GM21723 (cell line): ENCODE measurements around the gene ARMH4.
A peak's percentile ranks its signal among the peaks of the same experiment; 100 is the strongest.

Experiments
- ATAC-seq: cut with Tn5 transposase; IDR thresholded peaks from one replicate; pipeline ENCODE4 v1.9.1; 2021; ENCODE audit warnings: mild to moderate bottlenecking, moderate library complexity; ENCODE audit not compliant: unreplicated experiment

The ARMH4 gene

DNA sequence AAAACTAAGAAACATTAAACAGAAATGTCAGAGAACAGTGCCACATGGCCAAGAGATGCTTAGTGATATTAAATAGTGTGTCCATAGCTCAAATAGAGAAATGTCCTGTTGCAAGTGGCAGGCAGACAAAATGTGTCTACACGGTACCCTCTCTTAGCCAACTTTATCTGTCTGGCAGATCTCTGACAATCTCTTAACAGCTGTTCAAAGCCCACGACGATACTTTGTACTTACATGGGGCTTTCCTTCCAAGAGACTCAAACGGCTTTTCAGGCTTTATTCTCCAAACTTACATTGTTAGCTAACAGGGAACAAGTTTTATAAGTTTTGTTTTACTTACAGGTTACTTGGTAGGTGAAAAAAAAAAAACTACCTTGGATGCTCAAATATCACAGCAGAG lies 45.6 kb downstream of the ARMH4 start:
- ATAC-seq = no peak

DNA sequence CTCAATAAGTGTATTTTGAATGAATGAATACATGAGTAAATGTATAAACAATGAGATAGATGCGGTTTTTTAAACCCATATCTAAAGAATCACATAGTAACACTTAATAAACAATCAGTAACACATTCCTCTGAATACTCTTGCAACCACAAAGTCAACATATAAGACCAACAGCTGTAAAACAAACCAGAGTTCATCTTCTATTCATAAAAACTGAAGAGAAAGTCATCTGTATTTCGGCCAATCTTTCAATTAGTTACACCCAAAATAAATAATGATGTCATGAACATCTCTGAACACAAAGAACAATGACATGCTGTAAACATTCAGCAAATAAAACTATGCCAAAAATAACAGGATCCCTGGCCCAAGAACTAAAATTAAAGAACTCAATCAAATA lies 47.2 kb downstream of the ARMH4 start:
- no peak for ATAC-seq

DNA sequence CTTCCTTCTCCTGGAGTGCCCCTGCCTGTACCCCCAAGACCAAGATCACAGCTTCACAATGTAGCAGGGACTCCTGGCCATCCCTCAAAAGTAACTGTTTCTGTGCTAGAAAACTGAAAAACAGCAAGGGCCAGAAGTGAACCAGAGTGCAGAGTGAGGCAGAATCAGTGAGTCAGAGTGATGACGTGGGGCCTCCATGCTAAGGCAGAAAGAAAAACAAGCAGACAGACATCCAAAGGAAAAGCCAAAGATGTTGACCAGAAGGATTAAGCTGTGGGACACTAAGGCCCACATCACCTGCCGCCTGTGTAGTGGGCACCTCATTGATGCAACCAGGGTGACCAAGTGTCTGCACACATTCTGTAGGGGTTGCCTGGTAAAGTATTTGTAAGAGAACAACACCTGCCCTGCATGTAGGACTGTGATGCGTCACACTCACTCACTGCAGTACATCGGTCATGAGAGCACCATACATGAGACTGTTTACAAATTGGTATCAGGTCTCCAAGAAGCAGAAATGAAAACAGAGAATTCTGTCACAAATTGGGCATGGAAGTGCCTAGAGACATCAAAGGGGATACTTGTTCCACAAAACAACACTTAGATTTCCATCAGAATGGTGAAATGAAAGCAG lies 51.2 kb downstream of the ARMH4 start:
- ATAC-seq = no peak

DNA sequence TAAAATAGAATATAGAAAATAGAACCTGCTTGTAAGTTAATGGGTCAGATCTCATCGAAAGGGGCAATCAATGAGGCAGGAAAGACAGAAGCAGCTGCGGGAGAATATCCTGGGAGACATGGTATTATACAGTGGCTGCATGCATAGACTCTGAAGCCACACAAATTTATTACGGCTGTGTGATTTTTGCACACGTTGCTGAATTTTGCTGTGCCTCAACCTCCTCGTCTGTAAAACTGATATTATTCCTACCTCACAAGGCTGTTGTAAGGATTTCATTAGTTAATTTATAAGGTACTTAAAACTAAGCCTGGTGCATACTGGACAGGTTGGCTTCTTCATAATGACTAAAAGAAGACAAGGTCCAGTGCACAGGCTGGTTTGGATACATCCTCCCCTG lies 52.3 kb downstream of the ARMH4 start:
- ATAC-seq = no peak

DNA sequence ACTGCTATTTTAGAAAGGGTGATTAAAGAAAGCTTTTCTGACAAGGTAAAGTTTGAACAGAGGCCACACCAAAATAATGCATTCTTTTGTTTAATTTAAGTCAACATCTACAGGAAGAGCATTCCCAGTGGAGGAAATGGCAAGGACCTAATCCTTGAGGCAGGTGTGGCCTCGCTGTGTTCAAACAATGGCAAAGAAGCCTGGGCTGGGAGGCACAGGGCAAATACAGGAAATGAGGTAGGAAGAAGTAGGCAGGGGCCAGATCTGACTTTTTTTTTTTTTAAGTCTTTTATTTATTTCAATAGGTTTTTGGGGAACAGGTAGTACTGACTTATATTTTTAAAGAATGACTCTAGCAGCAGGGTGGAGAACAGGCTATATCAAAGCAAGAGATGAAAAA lies 53.5 kb downstream of the ARMH4 start:
- no peak for ATAC-seq

DNA sequence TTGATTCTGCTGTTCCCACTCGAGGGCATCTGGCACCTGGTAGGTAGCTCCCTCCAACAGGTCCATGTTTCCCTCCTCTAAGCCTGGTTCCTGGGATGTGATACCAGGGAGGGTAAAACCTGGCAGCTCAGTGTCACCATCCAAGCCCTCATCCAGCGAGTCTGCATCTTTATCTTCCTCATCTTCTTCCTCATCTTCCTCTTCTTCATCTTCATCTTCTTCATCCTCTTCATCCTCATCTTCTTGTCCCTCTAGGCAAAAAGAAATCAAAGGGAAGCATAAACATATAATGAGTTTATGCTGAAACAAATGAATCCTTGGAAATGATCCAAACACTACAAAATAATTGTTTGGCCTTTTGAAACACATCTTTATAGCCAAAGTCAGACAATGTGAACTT lies 55.3 kb downstream of the ARMH4 start:
- ATAC-seq = no peak

DNA sequence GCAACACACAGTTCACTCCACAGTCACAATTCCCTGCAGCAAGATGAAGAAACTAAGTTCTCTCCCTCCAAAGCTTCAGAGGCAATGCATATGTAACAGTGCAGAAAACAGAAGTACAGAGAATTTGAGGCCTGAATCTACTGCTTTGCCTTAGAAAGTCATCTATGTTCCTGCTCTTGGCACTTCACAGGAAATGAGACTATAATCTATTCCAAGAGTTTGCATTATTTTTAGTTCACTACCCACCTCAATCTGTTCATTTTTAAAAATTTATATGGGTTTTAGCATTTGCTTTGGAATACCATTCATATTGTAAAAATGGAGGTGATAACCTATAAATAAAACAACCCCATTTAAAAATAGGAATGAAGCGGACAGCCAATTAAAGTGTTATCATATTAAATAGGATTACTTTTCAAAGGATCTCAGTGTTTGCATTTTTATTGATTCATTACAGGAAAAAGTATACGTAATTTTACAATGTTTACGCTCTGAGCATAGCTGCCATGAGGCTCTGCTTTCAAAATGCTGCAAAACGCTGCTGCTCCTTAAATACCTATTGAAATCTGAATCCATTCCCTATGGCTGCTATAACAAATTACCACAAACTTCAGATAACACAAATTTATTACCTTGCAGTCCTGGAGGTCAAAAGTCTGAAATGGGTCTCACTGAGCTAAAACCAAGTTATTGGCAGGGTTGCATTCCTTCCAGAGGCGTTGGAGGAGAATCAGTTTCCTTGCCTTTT lies 60.0 kb downstream of the ARMH4 start:
- ATAC-seq = no peak

DNA sequence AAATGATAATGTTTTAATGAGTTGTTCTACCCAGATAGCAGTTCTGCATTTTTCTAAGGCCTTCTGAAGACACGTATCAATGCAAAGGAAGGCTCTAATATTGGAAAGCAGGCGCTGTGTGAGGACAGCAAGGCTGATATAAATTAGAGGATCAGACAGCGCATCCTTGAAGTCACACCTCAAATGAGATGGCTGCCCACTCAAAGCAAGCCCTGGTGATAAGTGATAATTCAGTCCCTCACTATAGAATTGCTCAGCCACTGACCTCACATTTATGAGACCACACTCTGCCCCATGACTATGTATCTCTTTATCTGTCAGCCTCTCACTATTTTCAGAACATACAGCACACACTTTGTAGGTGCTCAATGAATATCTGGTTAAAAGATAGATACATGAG lies 62.4 kb downstream of the ARMH4 start:
- ATAC-seq = no peak

DNA sequence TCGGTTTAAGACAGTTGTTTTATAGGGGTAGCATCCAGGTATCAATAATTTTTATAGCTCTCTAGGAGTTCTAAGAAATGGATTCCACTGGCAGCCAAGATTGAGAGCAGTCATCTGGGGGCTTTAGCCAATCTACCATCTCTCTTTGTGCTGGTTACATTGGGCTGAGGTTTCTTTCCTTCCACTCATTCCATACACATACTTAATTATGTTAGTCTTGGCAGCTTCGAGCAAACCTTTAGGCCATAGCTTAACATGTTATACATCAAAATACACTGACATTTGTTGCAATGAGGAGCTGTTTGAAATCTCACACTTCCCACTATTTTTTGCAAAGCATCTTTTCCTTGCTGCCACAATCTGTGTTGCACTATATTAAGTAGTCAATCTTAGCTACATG lies 63.1 kb downstream of the ARMH4 start:
- no peak for ATAC-seq

DNA sequence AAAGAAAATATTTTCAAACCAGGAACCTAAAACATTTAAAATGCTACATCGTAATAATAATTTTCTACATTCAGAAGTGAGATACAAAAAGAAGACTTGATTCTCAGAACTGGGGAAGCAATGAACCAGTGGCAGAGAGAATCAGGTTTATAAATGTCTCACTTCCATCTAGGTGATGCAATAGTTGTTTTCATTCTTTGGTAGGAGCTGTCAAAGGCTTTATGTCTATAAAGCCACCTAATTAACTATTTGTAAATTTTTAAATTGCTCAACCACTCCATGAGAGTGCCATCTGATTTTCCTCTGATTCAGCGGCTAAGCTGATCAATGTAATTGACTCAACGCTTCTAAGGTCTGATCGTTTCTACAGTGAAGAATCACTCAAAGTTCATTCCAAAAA lies 66.1 kb downstream of the ARMH4 start:
- no peak for ATAC-seq

DNA sequence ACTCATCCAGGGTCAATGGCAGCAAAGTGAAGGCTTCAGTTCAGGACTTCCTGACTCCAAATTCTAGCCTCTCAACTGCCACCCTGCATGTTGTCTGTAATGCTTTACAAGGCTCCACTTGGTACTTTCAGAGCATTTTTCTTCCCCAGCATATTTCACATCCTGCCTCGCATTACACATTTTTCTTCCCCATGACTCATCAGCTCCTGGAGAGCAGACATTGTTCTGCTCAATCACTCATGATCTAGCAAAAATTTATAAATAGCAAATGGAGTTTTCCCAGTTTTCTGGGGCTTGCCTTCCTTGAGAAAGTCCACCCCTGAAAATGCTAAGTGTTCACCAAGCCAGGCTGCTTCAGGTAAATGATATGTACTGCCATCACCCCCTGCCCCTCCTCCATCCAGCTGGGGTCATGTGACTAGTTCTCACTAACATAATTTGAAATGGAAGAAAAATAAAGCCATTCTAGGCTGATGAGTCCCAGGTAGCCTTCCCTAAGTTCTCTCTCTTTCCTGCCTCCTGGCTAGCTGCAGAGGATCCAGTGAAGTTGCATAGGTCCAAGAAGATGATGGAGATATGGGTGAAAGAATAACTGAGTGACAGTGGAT lies 69.4 kb downstream of the ARMH4 start:
- no peak for ATAC-seq

DNA sequence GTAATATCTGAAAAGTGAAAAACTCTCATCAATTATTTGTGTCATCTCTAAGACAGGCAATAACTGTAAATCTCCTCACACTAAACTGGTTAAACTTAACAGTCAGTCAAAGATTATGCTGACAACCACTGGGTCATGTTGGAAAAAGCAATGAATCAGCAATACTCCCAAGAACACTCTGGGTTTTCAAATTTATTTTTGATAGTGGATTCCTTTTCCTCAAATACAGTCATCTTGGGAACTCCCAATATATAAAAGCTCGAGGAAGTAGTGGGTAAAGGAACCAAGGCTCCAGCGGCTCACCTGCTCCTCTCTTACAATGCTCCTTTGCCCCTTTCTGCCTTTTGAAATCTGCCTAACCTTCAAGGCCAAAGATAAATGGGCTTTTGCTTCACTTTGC lies 70.0 kb downstream of the ARMH4 start:
- no peak for ATAC-seq

DNA sequence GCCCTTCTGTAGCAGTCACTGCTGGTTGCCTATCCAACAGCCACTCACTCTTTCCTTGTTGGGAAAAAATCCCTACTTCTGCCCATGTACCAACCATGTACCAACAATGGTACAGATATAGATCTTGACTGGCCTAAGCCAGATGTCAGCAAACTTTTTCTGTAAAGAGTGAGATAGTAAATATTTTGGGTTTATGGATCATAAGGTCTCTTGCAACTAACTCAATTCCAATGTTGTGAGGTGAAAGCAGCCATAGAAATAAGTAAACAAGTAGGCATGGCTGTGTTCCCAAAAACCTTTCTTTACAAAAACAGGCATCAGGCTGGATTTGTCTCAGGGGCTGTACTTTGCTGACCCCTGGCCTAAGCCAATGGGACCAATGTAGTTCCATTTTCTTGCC lies 73.5 kb downstream of the ARMH4 start:
- no peak for ATAC-seq

DNA sequence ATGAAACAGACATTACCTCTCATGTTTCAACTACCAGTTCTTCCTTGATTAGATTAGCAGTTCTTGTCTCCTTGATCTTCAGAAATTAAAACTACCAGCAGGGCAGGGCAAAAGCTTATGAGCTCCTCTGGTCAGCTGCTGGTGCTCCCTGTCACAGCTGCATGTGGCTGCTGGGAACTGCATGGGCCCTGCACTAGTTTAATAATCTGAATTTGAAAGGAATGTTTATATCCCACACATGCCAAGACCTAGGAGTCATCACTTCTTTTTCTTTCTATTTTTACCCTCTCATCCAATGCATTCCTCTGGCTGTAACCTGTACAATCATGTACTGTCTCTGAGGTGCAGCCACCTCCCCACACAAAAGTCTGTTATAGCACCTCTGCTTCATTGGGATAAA lies 73.9 kb downstream of the ARMH4 start:
- ATAC-seq = no peak

DNA sequence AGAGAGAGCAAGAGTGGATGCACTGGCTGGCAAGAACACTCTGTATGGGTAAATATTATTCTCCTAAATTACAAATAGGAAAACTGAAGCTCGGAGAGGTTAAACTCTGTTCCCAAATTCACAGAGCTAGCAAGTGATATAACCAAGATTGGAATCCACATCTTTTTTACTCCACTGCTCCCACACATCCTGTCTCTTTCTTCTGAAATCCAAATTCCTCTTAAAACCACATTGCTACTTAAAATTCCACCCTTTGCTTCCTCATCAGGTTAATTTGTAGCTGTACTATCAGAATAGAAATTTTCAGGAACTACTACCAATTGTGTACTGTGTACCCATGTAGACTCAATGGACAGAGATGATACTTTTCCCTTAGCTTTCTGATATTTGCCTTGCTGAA lies 74.4 kb downstream of the ARMH4 start:
- ATAC-seq = no peak

DNA sequence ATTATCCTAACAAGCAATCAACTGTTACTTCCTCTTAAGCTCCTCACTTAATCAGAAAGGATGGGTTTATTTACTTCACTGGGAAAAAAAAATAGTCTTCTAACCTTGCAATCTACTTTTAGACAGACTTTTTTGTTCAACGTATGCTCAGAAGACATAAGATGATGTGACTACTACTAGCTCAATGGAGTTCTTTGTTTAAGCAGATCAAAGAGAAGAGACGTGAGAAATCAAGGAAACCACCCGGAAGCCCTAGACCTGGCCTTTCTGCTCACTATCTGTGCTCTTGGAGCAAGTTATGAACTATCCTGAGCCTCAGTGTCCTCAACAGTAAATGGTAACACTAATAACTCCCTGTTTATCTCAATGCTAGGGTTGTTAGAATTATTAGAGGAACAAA lies 78.5 kb downstream of the ARMH4 start:
- ATAC-seq = no peak

DNA sequence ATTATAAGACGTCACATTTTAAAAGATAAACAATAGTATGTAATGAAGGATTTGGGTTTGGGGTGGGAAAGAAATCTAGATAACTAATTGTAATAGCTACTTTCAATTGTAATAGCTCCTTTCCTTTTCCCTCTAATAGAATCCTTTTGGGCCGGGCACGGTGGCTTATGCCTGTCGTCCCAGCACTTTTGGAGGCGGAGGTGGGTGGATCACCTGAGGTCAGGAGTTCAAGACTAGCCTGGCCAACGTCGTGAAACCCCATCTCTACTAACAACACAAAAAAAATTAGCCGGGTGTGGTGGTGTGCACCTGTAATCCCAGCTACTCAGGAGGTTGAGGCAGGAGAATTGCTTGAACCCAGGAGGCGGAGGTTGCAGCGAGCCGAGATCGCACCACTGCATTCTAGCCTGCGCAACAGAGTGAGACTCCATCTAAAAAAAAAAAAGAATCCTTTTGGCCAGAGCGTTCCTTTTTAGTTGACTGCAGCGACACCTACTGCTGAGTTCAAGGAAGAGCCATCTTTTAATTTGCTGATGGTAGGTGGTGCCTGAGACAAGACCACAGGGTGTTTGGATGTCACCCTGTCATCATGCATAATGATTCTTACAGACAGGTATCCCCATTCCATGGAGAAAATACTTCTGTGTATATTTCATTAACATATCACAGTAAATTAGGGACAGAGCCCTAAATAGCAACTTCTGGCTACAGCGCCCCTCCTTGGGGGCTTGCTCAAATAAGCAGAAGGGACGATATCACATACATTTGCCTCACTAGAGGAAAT lies 79.5 kb downstream of the ARMH4 start:
- ATAC-seq = peak; percentile 84

DNA sequence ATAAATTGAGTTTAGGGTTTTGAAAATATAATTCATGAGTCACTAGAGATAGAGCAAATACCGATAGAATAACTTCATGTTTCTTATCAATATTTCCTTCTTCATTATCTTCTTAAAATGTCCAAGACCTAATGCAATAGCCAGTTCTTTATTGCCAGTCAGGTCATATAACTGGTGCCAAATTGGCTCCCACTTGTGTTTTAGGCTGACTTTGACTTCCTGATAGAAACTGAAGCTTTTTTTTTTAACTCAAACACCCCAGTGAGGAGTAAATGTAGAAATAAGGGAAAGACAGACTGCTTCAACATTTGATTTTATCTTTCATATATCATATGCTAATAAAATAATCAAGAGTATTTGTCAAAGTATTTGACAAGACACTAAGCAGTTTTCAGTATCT lies 80.7 kb downstream of the ARMH4 start:
- no peak for ATAC-seq

DNA sequence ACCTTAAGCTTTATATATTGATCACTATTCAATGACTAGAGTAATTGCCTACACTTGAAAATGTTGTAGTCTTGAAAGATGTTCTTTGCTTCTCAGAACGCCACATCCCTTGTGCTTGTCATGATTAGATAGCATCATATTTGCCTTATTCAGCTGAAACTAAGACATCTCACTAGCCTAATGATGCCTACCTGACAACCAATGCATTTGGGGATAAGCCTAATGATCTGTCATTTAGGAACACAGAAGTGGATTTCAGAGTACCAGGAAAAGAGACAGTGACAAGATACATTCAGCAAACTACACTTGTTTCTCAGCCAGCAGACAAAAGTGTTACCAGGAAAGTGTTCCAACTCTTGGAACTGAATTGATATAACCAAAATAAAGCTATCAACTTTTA lies 83.7 kb downstream of the ARMH4 start:
- ATAC-seq = no peak

DNA sequence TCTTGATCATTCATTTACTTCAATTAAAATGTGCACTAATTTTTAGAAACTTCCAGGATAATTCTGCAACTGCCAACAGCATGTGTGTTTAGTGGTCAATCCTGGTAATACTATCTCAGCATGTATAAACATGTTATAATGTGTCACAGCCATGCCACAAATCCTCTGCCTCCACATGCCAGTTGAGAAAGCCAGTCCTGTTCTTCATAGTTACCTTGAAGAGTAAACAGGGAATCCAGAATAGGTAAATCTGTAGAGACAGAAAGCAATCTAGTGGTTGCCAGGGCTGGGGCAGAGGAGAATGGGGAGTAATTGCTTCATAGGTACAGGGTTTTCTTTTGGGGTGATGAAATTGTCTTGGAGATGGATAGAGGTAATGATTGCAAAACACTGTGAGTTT lies 85.9 kb downstream of the ARMH4 start:
- no peak for ATAC-seq

DNA sequence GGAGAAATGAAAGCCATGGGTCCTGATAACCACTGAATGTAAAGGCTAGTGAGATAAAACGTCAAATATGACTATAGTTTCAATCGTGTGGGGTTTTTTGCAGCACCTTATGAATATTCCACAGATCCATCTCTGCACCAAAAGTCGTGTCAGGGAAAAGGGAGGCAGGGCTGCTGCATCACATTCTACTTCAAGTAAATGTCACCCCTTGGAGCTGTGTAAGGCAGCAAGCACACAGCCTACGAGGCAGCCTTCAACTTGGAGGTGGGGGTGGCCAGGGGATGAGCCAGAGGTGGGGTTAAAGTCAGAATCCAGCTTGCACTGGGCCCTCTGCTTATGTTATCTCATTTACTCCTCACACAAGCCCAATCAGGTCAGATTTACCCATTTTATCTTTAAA lies 90.4 kb downstream of the ARMH4 start:
- ATAC-seq = no peak

DNA sequence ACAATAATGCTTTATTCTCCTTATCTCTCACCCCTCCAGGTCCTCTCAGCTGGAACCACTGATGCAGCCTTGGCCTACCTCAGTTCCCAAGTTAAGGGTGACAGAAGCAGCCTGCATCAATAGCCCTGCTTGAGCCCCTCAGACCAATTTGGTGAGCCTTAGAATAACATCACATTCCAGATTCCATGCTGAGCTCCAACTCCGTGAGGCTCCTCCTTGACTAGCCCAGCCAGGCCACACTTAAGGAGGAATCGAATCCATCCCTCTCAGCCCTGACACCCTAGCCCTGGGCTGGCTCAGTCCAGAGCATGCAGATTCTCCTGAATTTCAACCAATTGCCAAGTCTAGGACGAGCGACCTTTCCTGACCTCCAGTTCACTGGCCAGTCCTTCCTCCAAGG lies 91.1 kb downstream of the ARMH4 start:
- no peak for ATAC-seq
